ENCODE results near the gene SLC18A3.

The SLC18A3 gene

GRCh38 chr10:49655099-49655498, 45.0 kb downstream of the SLC18A3 start:
- TF ChIP-seq CTCF (IDR thresholded peaks at IDR 0.05; ENCODE audit: control insufficient read depth, extremely low read depth, insufficient read depth) = no peak
- DNase-seq (ENCODE audit: low read depth) = no peak
- no peak overlapping the region for H3K4me3 ChIP-seq (ENCODE audit: low read depth, low read length)

- no peak for DNase-seq (ENCODE audit: low read depth)
- no peak for TF ChIP-seq CTCF (IDR thresholded peaks at IDR 0.05; ENCODE audit: control insufficient read depth, extremely low read depth, insufficient read depth)
- no peak overlapping the region for H3K4me3 ChIP-seq (ENCODE audit: low read depth, low read length)
Observed at GRCh38 chr10:49656845-49657493, 46.9 kb downstream of the SLC18A3 start.

GRCh38 chr10:49657606-49658005, 47.5 kb downstream of the SLC18A3 start:
- H3K4me3 ChIP-seq (ENCODE audit: low read depth, low read length) = no peak overlapping the region
- DNase-seq (ENCODE audit: low read depth) = no peak
- TF ChIP-seq CTCF (IDR thresholded peaks at IDR 0.05; ENCODE audit: control insufficient read depth, extremely low read depth, insufficient read depth) = no peak

GRCh38 chr10:49661140-49661856, 51.2 kb downstream of the SLC18A3 start:
- no peak overlapping the region for H3K4me3 ChIP-seq (ENCODE audit: low read depth, low read length)
- TF ChIP-seq CTCF (IDR thresholded peaks at IDR 0.05; ENCODE audit: control insufficient read depth, extremely low read depth, insufficient read depth) = no peak
- DNase-seq (ENCODE audit: low read depth) = no peak

All from LNCaP clone FGC (cell line).